ENCODE results near the gene CCNI2. TPM values are rescaled to one million over a fixed set of nuclear protein-coding genes. Genes with fewer than 3 reads are reported as not detected.

Gene CCNI2
- total RNA-seq, 4 donors from 2014 or later: not detected

DNA sequence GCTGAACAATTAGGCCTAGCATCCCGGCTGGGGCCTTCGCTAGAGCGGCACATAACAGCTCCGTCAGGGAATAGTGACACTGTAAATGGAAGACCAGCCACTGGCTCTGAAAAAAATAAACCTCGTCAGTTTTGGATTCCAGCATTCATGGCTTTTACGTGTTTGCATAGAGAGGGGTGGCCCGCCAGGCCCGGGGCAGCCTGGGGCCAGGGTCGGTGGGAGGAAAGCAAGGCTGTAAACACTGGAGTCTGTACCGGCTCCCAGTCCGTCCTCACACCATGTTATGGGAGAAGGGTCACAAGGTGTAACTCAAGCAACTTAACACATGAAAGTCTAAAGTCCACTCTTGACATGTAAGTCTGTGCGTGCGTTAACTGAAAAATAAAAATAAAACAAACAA lies 11.2 kb downstream of the CCNI2 start:
- Histone ChIP-seq H3K9me3 (no peaks in the 10 kb centered on the region), H3K4me1 (no peaks in the 10 kb centered on the region), H3K27me3 (no peaks in the 10 kb centered on the region), H3K36me3 (peaks cover 0 to 68% (median 0%) of the 10 kb centered on the region in 3 donors), H3K4me3 (no peak overlapping the region), H3K27ac (no peak overlapping the region)
- 86% methylated on average over 13 of the region's 13 CpGs for WGBS, 2 donors
- TF ChIP-seq, protein P1, sequence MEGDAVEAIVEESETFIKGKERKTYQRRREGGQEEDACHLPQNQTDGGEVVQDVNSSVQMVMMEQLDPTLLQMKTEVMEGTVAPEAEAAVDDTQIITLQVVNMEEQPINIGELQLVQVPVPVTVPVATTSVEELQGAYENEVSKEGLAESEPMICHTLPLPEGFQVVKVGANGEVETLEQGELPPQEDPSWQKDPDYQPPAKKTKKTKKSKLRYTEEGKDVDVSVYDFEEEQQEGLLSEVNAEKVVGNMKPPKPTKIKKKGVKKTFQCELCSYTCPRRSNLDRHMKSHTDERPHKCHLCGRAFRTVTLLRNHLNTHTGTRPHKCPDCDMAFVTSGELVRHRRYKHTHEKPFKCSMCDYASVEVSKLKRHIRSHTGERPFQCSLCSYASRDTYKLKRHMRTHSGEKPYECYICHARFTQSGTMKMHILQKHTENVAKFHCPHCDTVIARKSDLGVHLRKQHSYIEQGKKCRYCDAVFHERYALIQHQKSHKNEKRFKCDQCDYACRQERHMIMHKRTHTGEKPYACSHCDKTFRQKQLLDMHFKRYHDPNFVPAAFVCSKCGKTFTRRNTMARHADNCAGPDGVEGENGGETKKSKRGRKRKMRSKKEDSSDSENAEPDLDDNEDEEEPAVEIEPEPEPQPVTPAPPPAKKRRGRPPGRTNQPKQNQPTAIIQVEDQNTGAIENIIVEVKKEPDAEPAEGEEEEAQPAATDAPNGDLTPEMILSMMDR (IDR thresholded peaks at IDR 0.05): no peak
- TF ChIP-seq EP300 (IDR thresholded peaks at IDR 0.05) (no peak), POLR2A (IDR thresholded peaks at IDR 0.05) (no peak)
- no peak for DNase-seq (ENCODE audit: low spot score in 2 of 2)

DNA sequence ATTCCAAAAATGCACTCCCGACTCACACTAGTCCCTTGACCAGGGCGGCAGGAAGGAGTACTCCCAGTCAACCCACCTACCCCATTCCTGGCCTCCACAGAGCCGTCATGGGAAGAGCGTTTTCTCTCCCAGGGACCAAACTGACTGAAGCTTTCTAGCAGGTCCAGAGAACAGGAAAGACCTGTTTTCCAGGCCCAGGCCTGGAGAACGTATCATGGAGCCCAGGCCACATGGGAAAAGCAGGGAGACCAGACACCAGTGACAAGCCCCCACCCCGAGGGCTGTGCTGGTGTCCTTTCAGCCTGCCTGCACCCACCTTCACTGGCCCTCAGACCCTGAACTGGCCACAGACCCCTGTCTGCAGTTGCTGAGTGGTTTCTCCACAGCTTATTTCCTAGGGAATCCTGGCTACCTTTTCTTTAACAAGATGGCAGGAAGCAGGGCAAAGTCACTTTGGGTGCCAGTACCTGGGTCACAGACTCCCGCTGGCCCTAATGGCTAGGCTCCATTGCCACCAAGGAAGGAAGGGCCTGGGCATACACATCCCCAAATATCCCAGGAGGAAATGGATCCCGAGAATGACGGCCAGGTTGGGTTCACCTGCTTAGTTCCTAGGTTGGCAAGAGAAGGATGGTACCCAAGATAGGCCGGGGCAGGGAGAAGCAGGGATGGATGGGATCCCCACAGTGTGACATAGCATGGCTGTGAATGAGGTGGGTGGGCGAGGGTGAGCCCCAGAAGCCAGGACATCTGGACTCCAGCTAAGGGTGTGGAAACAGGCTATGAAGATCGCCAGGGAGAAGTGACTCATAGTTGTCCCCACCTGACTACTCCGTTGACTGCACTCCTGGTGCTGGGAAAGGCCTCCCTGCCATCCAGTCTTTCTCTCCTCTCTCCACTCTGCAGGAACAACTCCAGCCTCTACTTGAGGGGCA lies 12.2 kb downstream of the CCNI2 start:
- no peak for TF ChIP-seq EP300 (IDR thresholded peaks at IDR 0.05)
- no peak overlapping the region for H3K4me3 ChIP-seq
- WGBS, 2 donors: 92% methylated on average over 13 of the region's 13 CpGs

DNA sequence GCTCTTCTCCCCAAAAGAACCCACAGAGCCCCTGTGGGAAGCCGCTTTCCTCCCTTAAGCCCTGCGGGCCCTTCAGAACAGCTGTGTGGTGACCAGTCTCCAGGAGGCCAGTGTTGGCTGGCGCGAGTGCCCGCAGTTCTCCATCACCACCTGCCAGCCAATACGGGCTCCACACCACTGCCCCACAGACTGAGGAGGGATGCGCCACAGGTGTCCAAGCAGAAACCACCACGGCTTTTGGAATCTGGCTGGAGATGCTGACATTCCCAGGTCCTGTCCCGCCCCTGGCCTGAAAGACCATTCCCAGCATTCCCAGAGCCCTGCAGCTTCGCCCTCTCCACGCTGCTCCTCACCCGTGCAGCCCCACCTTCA lies 12.8 kb downstream of the CCNI2 start:
- TF ChIP-seq EP300 (IDR thresholded peaks at IDR 0.05): no peak
- TF ChIP-seq, protein P1 (IDR thresholded peaks at IDR 0.05): no peak
- TF ChIP-seq POLR2A (IDR thresholded peaks at IDR 0.05): no peak
- H3K9me3 ChIP-seq: no peaks in the 10 kb centered on the region
- peaks cover 0 to 83% (median 0%) of the 10 kb centered on the region in 3 donors for H3K36me3 ChIP-seq
- WGBS, 2 donors: 94 to 96% methylated on average over 11 to 12 of the region's 12 CpGs
- DNase-seq (ENCODE audit: low spot score in 2 of 2): no peak
- H3K4me3 ChIP-seq: no peak overlapping the region
- H3K27me3 ChIP-seq: no peaks in the 10 kb centered on the region
- H3K27ac ChIP-seq: no peak overlapping the region
- peaks cover 0 to under 1% (median 0%) of the 10 kb centered on the region in 4 donors for H3K4me1 ChIP-seq

More for the DNA sequence above, 12.2 kb downstream of the CCNI2 start:
- Histone ChIP-seq H3K9me3 (no peaks in the 10 kb centered on the region), H3K36me3 (peaks cover 0 to 77% (median 0%) of the 10 kb centered on the region in 3 donors), H3K27me3 (no peaks in the 10 kb centered on the region), H3K4me1 (no peaks in the 10 kb centered on the region), H3K27ac (no peak overlapping the region)
- no peak for DNase-seq (ENCODE audit: low spot score in 2 of 2)

DNA sequence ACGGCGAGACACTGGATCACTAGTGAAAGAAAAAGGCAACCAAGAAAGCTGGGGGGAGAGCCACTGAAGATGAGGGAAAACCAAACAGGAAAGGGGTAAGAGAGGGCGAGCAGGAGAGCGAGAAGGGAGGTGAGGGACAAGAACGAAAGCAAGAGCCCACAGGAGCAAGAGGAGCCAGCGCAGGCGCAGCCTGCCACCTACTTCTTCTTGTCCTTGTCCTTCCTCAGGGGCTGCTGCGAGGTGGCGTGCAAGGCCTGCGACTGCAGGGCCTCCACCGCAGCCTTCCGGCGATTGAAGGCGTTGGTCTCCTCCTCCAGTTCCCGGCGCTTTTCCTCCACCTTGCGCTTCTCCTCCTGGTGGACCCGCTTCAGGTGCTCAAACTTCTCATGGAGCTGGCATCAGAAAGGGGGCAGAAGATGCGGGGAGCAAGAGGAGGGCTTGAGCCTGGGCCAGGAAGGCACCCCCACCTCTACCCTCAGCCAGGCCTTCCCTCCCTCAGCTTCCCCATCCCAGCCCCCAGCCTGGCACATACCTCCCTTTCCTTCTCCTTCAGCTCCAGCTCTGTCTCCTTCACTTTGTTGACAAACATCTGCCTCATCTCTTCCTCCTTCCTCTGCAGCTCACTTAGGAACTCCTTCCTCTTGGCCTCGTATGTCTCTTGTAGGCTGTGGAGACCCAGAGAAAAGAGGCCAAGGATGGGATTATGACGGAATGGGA lies 13.5 kb downstream of the CCNI2 start:
- no peak for DNase-seq (ENCODE audit: low spot score in 2 of 2)
- peaks cover 0 to 86% (median 0%) of the 10 kb centered on the region in 3 donors for H3K36me3 ChIP-seq

More for the DNA sequence above, 13.5 kb downstream of the CCNI2 start:
- WGBS, 2 donors: 91 to 92% methylated on average over 21 of the region's 21 CpGs
- no peaks in the 10 kb centered on the region for H3K27me3 ChIP-seq
- TF ChIP-seq, protein P1 (IDR thresholded peaks at IDR 0.05): no peak
- TF ChIP-seq EP300 (IDR thresholded peaks at IDR 0.05) (no peak), POLR2A (IDR thresholded peaks at IDR 0.05) (no peak)
- peaks cover 0 to 7% (median 0%) of the 10 kb centered on the region in 4 donors for H3K4me1 ChIP-seq
- no peak overlapping the region for H3K27ac ChIP-seq
- H3K4me3 ChIP-seq: no peak overlapping the region
- no peaks in the 10 kb centered on the region for H3K9me3 ChIP-seq

Measured in tibial nerve (tissue), 4 donors.